OCI-LY1 (cell line): ENCODE data around the gene KRTAP25-1.

Experiments
- EZH2 ChIP-seq: fragments of 200-600 bp; sonication (generic), shearing (Covaris generic); IDR thresholded peaks from 2 replicates; pipeline ENCODE4 v1.8.0; 2017; ENCODE audit warnings: borderline replicate concordance, mixed run types, mild to moderate bottlenecking, antibody characterized with exemption, low read length, moderate library complexity, mixed read lengths
- TF ChIP-seq, protein P1 (sequence below): fragments of 200-600 bp; sonication (generic), shearing (Covaris generic); IDR thresholded peaks from 2 replicates; pipeline ENCODE4 v1.5.1; 2017; ENCODE audit warnings: mild to moderate bottlenecking, antibody characterized with exemption, low read length, moderate library complexity, mixed read lengths

DNA sequence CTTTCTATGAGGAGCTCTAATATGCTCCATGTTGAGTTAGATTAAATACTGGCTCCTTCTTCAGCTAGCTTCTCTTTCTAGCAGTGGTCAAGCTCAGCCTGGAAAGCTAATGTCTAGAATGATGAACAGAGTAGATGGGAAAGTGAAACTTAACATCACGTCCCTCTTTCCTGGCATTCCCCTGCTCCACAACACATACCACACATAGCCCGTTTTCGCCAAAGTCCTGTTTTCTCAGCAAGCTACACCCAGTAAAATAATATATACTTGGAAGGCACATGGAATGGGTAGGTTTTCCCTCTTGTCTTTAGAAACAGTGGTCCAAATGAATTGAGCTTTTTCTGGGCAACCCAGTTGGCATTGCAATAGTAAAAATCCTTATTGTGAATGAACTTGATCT lies 44.4 kb upstream of the KRTAP25-1 start:
- TF ChIP-seq, protein P1, sequence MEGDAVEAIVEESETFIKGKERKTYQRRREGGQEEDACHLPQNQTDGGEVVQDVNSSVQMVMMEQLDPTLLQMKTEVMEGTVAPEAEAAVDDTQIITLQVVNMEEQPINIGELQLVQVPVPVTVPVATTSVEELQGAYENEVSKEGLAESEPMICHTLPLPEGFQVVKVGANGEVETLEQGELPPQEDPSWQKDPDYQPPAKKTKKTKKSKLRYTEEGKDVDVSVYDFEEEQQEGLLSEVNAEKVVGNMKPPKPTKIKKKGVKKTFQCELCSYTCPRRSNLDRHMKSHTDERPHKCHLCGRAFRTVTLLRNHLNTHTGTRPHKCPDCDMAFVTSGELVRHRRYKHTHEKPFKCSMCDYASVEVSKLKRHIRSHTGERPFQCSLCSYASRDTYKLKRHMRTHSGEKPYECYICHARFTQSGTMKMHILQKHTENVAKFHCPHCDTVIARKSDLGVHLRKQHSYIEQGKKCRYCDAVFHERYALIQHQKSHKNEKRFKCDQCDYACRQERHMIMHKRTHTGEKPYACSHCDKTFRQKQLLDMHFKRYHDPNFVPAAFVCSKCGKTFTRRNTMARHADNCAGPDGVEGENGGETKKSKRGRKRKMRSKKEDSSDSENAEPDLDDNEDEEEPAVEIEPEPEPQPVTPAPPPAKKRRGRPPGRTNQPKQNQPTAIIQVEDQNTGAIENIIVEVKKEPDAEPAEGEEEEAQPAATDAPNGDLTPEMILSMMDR, result no peak
- TF ChIP-seq EZH2, result no peak
